PC-9 (cell line): ENCODE results near the gene LRMDA.

Experiments
- EZH2 ChIP-seq: fragments of 200-600 bp; sonication (generic); IDR thresholded peaks from 2 replicates; pipeline ENCODE4 v1.8.0; 2017; ENCODE audit warnings: antibody characterized with exemption, low read depth
- TF ChIP-seq, protein P1 (sequence below): fragments of 200-600 bp; sonication (generic); conservative IDR thresholded peaks from 2 replicates; pipeline ENCODE4 v1.6.1; 2017; ENCODE audit warnings: mixed run types, antibody characterized with exemption, mild to moderate bottlenecking, moderate library complexity

DNA sequence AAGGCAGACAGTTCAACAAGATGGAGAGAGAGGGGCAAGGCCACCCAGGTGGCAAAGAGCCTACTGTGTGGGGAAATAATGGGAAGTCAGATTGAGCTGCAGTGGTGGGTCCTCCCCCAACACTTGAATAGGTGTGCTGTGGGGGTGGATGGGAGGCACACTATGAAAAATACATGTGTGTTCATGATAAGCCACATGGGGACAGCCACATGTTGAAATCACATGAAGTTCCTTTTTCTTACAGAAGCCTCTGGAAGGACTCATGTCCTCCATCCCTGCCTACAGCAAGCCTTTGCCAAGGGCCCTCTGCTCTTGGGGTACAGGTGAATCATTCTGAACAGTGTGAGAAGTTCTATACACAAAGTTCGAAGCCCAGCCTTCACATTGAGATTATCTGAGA lies 310.9 kb downstream of the LRMDA start:
- TF ChIP-seq, protein P1, sequence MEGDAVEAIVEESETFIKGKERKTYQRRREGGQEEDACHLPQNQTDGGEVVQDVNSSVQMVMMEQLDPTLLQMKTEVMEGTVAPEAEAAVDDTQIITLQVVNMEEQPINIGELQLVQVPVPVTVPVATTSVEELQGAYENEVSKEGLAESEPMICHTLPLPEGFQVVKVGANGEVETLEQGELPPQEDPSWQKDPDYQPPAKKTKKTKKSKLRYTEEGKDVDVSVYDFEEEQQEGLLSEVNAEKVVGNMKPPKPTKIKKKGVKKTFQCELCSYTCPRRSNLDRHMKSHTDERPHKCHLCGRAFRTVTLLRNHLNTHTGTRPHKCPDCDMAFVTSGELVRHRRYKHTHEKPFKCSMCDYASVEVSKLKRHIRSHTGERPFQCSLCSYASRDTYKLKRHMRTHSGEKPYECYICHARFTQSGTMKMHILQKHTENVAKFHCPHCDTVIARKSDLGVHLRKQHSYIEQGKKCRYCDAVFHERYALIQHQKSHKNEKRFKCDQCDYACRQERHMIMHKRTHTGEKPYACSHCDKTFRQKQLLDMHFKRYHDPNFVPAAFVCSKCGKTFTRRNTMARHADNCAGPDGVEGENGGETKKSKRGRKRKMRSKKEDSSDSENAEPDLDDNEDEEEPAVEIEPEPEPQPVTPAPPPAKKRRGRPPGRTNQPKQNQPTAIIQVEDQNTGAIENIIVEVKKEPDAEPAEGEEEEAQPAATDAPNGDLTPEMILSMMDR = no peak
- no peak for TF ChIP-seq EZH2
